Body of pancreas (tissue), 4 donors: ENCODE results near the gene DHRS7C.

Experiments used
- CTCF ChIP-seq, 7 experiments: fragments of 450-650 bp in 4 of 7; fragments of 200-600 bp in 3 of 7; sonication (generic) in 3 of 7; IDR thresholded peaks; one replicate each; pipeline ENCODE4 v1.5.1; 2016 to 2019; ENCODE audit warnings: antibody characterized with exemption in 7 of 7
- POLR2A ChIP-seq, 3 donors: fragments of 450-650 bp; IDR thresholded peaks; one replicate each; pipeline ENCODE4 v1.6.1; 2016; ENCODE audit warnings: antibody characterized with exemption in 3 of 3, mild to moderate bottlenecking in 2 of 3

- TF ChIP-seq POLR2A (IDR thresholded peaks at IDR 0.05) (no peak), CTCF (IDR thresholded peaks at IDR 0.05) (no peak)
These were observed 63.4 kb downstream of the DHRS7C start for GRCh38 chr17:9728005-9728404.
